H1 (cell line): Measurements from ENCODE around the gene OBI1. TPM values are rescaled to one million over a fixed set of nuclear protein-coding genes. Genes with fewer than 3 reads are reported as not detected.

Experiments used
- CTCF ChIA-PET: fragments of 300-600 bp; sonication (Branson Sonifier 250); formaldehyde crosslinking; loops from one replicate; lab custom pipeline; 2021; ENCODE audit not compliant: partially characterized antibody; lab: Charles Lee
- POLR2A ChIA-PET: fragments of 300-600 bp; sonication (Branson Sonifier 250); formaldehyde crosslinking; loops from one replicate; lab custom pipeline; 2021; ENCODE audit warnings: inconsistent platforms; ENCODE audit not compliant: partially characterized antibody; lab: Charles Lee
- DNase-seq, 2 experiments: peaks; one replicate each; pipeline versions ENCODE4 v3.0.0 to v3.0.0-alpha.2; 2010 to 2022; ENCODE audit warnings: low spot score in 2 of 2, low read depth in 1 of 2, mixed read lengths in 1 of 2
- FAIRE-seq: peaks from 2 replicates; lab custom pipeline; 2011; peaks lifted over from hg19 to GRCh38; lab: Jason Lieb, UNC
- H2AFZ ChIP-seq: 2 replicates; pipeline ENCODE4 v1.8.1; 2012; ENCODE audit warnings: low read length, inconsistent platforms
- H2AK5ac ChIP-seq: 2 replicates; pipeline ENCODE4 v1.6.1; 2013; ENCODE audit warnings: low read depth, low read length
- H2BK120ac ChIP-seq: replicated peaks from 2 replicates; pipeline ENCODE3; 2013; ENCODE audit warnings: low read depth, low read length, inconsistent platforms
- H2BK12ac ChIP-seq: 2 replicates; pipeline ENCODE4 v1.6.1; 2013; ENCODE audit warnings: low read depth, low read length
- H2BK15ac ChIP-seq: 2 replicates; pipeline ENCODE4 v1.6.1; 2013; ENCODE audit warnings: low read length
- H2BK20ac ChIP-seq: 2 replicates; pipeline ENCODE4 v1.6.1; 2013; ENCODE audit warnings: low read length
- H2BK5ac ChIP-seq: 2 replicates; pipeline ENCODE4 v1.6.1; 2013; ENCODE audit warnings: low read depth, low read length
- H3K14ac ChIP-seq: 2 replicates; pipeline ENCODE4 v1.6.1; 2013; ENCODE audit warnings: inconsistent platforms; ENCODE audit not compliant: insufficient read length
- H3K18ac ChIP-seq: 2 replicates; pipeline ENCODE4 v1.6.1; 2013; ENCODE audit warnings: low read length; ENCODE audit errors: extremely low read depth
- H3K23ac ChIP-seq: 2 replicates; pipeline ENCODE4 v1.6.1; 2013; ENCODE audit warnings: inconsistent platforms; ENCODE audit not compliant: insufficient read length
- H3K23me2 ChIP-seq: 2 replicates; pipeline ENCODE4 v1.6.1; 2013; ENCODE audit warnings: low read depth, low read length
- H3K27ac ChIP-seq: 2 replicates; pipeline ENCODE4 v1.6.1; 2011; ENCODE audit warnings: low read depth, low read length, inconsistent platforms
- H3K27me3 ChIP-seq, 4 experiments: replicated peaks in 1 of 4; 1 replicate in 1 of 4; 2 replicates in 3 of 4; pipeline versions ENCODE4 v1.6.1 to v1.8.1; 2011 to 2013; ENCODE audit warnings: low read length in 3 of 4, mild to moderate bottlenecking in 3 of 4, inconsistent platforms in 2 of 4, mixed read lengths in 2 of 4, moderate library complexity in 1 of 4; ENCODE audit not compliant: control insufficient read depth in 3 of 4, insufficient read depth in 3 of 4; ENCODE audit errors: extremely low read depth in 1 of 4
- H3K36me3 ChIP-seq, 4 experiments: 2 replicates each; pipeline versions ENCODE4 v1.6.1 to v1.8.1; 2011 to 2013; ENCODE audit warnings: mild to moderate bottlenecking in 4 of 4, low read length in 3 of 4, moderate library complexity in 2 of 4, control low read depth in 1 of 4, inconsistent platforms in 1 of 4; ENCODE audit not compliant: insufficient read depth in 4 of 4, control insufficient read depth in 2 of 4
- H3K4ac ChIP-seq: replicated peaks from 2 replicates; pipeline ENCODE3; 2013; ENCODE audit warnings: low read length, low read depth, mixed read lengths, inconsistent platforms; ENCODE audit not compliant: insufficient read length
- H3K4me1 ChIP-seq, 4 experiments: replicated peaks in 1 of 4; 1 replicate in 1 of 4; 2 replicates in 3 of 4; pipeline versions ENCODE4 v1.6.1 to v1.8.1; 2011 to 2013; ENCODE audit warnings: low read length in 3 of 4, inconsistent platforms in 2 of 4, mixed read lengths in 1 of 4; ENCODE audit not compliant: insufficient read depth in 4 of 4, control insufficient read depth in 3 of 4
- H3K4me2 ChIP-seq, 2 experiments: 2 replicates each; pipeline versions ENCODE4 v1.6.1 to v1.8.1; 2011 to 2013; ENCODE audit warnings: low read depth in 2 of 2, low read length in 2 of 2, control low read depth in 1 of 2, inconsistent platforms in 1 of 2, mild to moderate bottlenecking in 1 of 2; ENCODE audit not compliant: insufficient read depth in 1 of 2
- H3K4me3 ChIP-seq, 4 experiments: fragments of 200-600, 300-600 bp in 1 of 4; sonication (generic), shearing (Covaris generic), sonication (Bioruptor Twin) in 1 of 4; 2 replicates each; pipeline versions ENCODE4 v1.5.1 to v1.8.1; 2011 to 2016; ENCODE audit warnings: low read length in 4 of 4, low read depth in 3 of 4, control low read depth in 2 of 4, inconsistent platforms in 2 of 4, mild to moderate bottlenecking in 2 of 4, mixed read lengths in 1 of 4, moderate library complexity in 1 of 4; ENCODE audit not compliant: insufficient read depth in 2 of 4; ENCODE audit errors: extremely low read depth in 1 of 4
- H3K56ac ChIP-seq: replicated peaks from 2 replicates; pipeline ENCODE3; 2013; ENCODE audit warnings: low read depth, mild to moderate bottlenecking, mixed read lengths, low read length, inconsistent platforms; ENCODE audit not compliant: insufficient read length
- H3K79me1 ChIP-seq: 2 replicates; pipeline ENCODE4 v1.6.1; 2013; ENCODE audit warnings: low read depth, low read length, control low read depth
- H3K79me2 ChIP-seq, 2 experiments: 2 replicates each; pipeline versions ENCODE4 v1.6.1 to v1.8.1; 2012 to 2013; ENCODE audit warnings: low read length in 2 of 2, mild to moderate bottlenecking in 2 of 2, inconsistent platforms in 1 of 2; ENCODE audit not compliant: insufficient read depth in 2 of 2, control insufficient read depth in 1 of 2
- H3K9ac ChIP-seq, 4 experiments: replicated peaks in 1 of 4; 1 replicate in 1 of 4; 2 replicates in 3 of 4; pipeline versions ENCODE4 v1.6.1 to v1.8.1; 2011 to 2013; ENCODE audit warnings: low read depth in 3 of 4, low read length in 3 of 4, control low read depth in 2 of 4, mild to moderate bottlenecking in 2 of 4, moderate library complexity in 2 of 4, inconsistent platforms in 1 of 4; ENCODE audit errors: extremely low read depth in 1 of 4
- H3K9me3 ChIP-seq, 2 experiments: 2 replicates each; pipeline versions ENCODE4 v1.6.1 to v1.8.1; 2012 to 2013; ENCODE audit warnings: mild to moderate bottlenecking in 2 of 2, moderate library complexity in 2 of 2, control low read depth in 1 of 2, inconsistent platforms in 1 of 2, low read depth in 1 of 2, low read length in 1 of 2, mixed read lengths in 1 of 2; ENCODE audit not compliant: insufficient read depth in 2 of 2
- H4K20me1 ChIP-seq, 2 experiments: replicated peaks in 1 of 2; 2 replicates each; pipeline versions ENCODE3 to v1.8.1; 2011 to 2013; ENCODE audit warnings: inconsistent platforms in 2 of 2, low read length in 2 of 2, mild to moderate bottlenecking in 1 of 2; ENCODE audit not compliant: insufficient read depth in 2 of 2, control insufficient read depth in 1 of 2
- H4K5ac ChIP-seq: 2 replicates; pipeline ENCODE4 v1.6.1; 2013; ENCODE audit warnings: low read length, low read depth, mixed read lengths, inconsistent platforms; ENCODE audit not compliant: insufficient read length
- H4K8ac ChIP-seq: 2 replicates; pipeline ENCODE4 v1.8.0; 2013; ENCODE audit warnings: mild to moderate bottlenecking, moderate library complexity, low read length, inconsistent platforms; ENCODE audit not compliant: insufficient read depth; ENCODE audit errors: extremely low read depth
- H4K91ac ChIP-seq: replicated peaks from 2 replicates; pipeline ENCODE3; 2013; ENCODE audit warnings: low read length, mixed read lengths, inconsistent platforms; ENCODE audit not compliant: insufficient read length
- CBX8 ChIP-seq: fragments of 300-800, 300-1000 bp; sonication (generic); IDR thresholded peaks from 2 replicates; pipeline ENCODE4 v1.7.1; 2016; ENCODE audit warnings: low read depth, low read length, borderline replicate concordance
- NRF1 ChIP-seq: IDR thresholded peaks from 2 replicates; pipeline ENCODE4 v1.6.1; 2011; ENCODE audit warnings: mild to moderate bottlenecking, low read depth, low read length, improper control_type of control experiment
- SIX5 ChIP-seq: IDR thresholded peaks from 2 replicates; pipeline ENCODE4 v1.6.1; 2011; ENCODE audit warnings: mild to moderate bottlenecking, low read depth, low read length
- SUZ12 ChIP-seq: fragments of 200-600 bp; sonication (generic); IDR thresholded peaks from 2 replicates; pipeline ENCODE4 v1.6.1; 2012; ENCODE audit warnings: mild to moderate bottlenecking, inconsistent platforms, low read length, moderate library complexity, mixed read lengths
- WGBS, 2 experiments: shearing (Covaris generic) in 1 of 2; methylation state at CpG; one replicate each; pipeline versions ENCODE4 v1.1.6 to v1.1.7; 2013 to 2015; ENCODE audit warnings: low lambda C conversion rate in 2 of 2, mixed read lengths in 2 of 2, inconsistent platforms in 1 of 2, low coverage in 1 of 2, missing lambda C conversion rate in 1 of 2; ENCODE audit not compliant: insufficient replicate concordance in 2 of 2, insufficient coverage in 1 of 2, insufficient read length in 1 of 2; ENCODE audit errors: extremely low coverage in 1 of 2, missing lambda C conversion rate in 1 of 2; 5-methylcytosine and 5-hydroxymethylcytosine counted together
- polyA plus RNA-seq, 7 experiments: library from polyadenylated mRNA; depleted of rRNA in 3 of 7; stranded (reverse) in 5 of 7; unstranded in 2 of 7; fragments of >200 nt in 5 of 7; fragments of 200-250 nt in 2 of 7; gene quantifications; 1 replicate in 5 of 7; 2 replicates in 1 of 7; 4 replicates in 1 of 7; pipeline versions ENCODE4 v1.2.1 to v1.2.3, GENCODE V29; 2011 to 2013; ENCODE audit warnings: missing spikeins in 2 of 7, mixed read lengths in 2 of 7
- total RNA-seq: library from RNA; stranded (reverse); fragmentation: NEBNext Ultra II Directional; extraction: Animal tissue kit (Norgen Biotek cat#: 25700); gene quantifications from 2 replicates; pipeline ENCODE4 v1.2.1, GENCODE V29; 2021

Gene OBI1
- total and polyA plus RNA-seq, 2 of the 8 experiments (the other 6 are each of a cell fraction or from before 2014, with no cell fraction given) = 7.1 to 14.3 TPM

GRCh38 chr13:78701383-78701782 lies 42.4 kb upstream of the OBI1 start:
- H4K8ac ChIP-seq = no peak overlapping the region
- no peaks in the 10 kb centered on the region for H3K79me2 ChIP-seq
- no peak overlapping the region for H3K4me3 ChIP-seq
- no peak overlapping the region for H2AK5ac ChIP-seq
- WGBS, 2 experiments = 92% methylated on average over 1 of the region's 1 CpG; no CpG with 5 or more reads in 1 of the 2 experiments
- no peaks in the 10 kb centered on the region; a peak in 1 of 4 replicates for H3K9me3 ChIP-seq
- no peak overlapping the region for H2BK20ac ChIP-seq
- no peak overlapping the region for H4K91ac ChIP-seq
- no peak overlapping the region for H3K27ac ChIP-seq
- H3K27me3 ChIP-seq = no peaks in the 10 kb centered on the region
- H3K4me2 ChIP-seq = no peak overlapping the region
- FAIRE-seq (no peak), DNase-seq (no peak)
- ChIA-PET CTCF (interaction anchor here (0.7 kb wide), 1 partner anchor 13 kb away, joined by 3 read pairs; no protein-coding TSS in a partner anchor), POLR2A (no interaction called here)
- H4K20me1 ChIP-seq = no peaks in the 10 kb centered on the region
- no peak overlapping the region for H3K14ac ChIP-seq
- H2BK5ac ChIP-seq = no peak overlapping the region
- no peaks in the 10 kb centered on the region for H3K79me1 ChIP-seq
- H3K56ac ChIP-seq = no peak overlapping the region
- no peak overlapping the region for H3K9ac ChIP-seq
- no peak overlapping the region for H3K23ac ChIP-seq
- H3K4ac ChIP-seq = no peak overlapping the region
- H2BK12ac ChIP-seq = no peak overlapping the region
- no peak overlapping the region for H2AFZ ChIP-seq
- no peak overlapping the region for H2BK15ac ChIP-seq
- TF ChIP-seq NRF1 (no peak), SIX5 (no peak), SUZ12 (no peak), CBX8 (no peak)
- no peak overlapping the region for H2BK120ac ChIP-seq
- no peak overlapping the region for H3K18ac ChIP-seq
- no peaks in the 10 kb centered on the region for H3K36me3 ChIP-seq
- H4K5ac ChIP-seq = no peak overlapping the region
- no peaks in the 10 kb centered on the region for H3K4me1 ChIP-seq
- H3K23me2 ChIP-seq = no peaks in the 10 kb centered on the region
